ENCODE measurements around the gene EEF1AKMT2. TPM values are rescaled to one million over a fixed set of nuclear protein-coding genes. Genes with fewer than 3 reads are reported as not detected.

EEF1AKMT2 gene
- total RNA-seq, 1 experiment from 2014 or later = 21.6 TPM

DNA sequence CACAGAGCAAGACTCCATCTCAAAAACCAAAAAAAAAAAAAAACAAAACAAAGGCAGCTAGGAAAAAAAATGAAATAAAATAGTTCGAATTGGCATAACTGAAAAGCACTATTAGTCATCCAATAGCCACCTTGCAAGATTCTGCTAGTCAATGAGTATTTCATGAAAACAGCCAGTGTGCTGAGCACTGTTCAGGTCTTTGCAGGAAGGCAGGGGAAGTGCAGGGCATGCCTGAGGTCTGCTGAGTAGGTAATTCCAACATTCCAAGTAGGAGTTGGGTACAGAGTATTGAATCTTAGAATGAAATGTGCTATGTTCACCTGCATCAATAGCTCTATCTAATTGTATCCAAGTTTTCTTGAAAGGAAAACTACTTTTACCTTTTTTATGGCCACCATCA is 32.8 kb upstream of the EEF1AKMT2 start:
- H3K27ac Mint-ChIP-seq = no peak overlapping the region
- ChIA-PET CTCF (interaction anchor here (0.6 to 2.1 kb wide), 3 partner anchors 33 to 612 kb away, joined by 3 to 4 read pairs (median 3); no protein-coding TSS in a partner anchor), POLR2A (no interaction called here)
- H3K9me3 Mint-ChIP-seq = no peaks in the 10 kb centered on the region
- no peak for ATAC-seq
- H3K4me3 Mint-ChIP-seq = no peak overlapping the region
- H3K4me1 Mint-ChIP-seq = no peaks in the 10 kb centered on the region
- no peak for DNase-seq (ENCODE audit: low spot score)
- no peaks in the 10 kb centered on the region for H3K27me3 Mint-ChIP-seq (ENCODE audit: low read depth)
- H3K36me3 Mint-ChIP-seq = peaks cover 40% of the 10 kb centered on the region
- TF ChIP-seq ZNF416 (CRISPR knock-in tag; IDR thresholded peaks at IDR 0.05) (no peak), HMGA2 (CRISPR knock-in tag; IDR thresholded peaks at IDR 0.05) (no peak), ZNF532 (CRISPR knock-in tag; IDR thresholded peaks at IDR 0.05; ENCODE audit: borderline replicate concordance) (no peak)

- CTCF ChIA-PET = no interaction called here
- ATAC-seq = no peak
- Mint-ChIP-seq H3K4me3 (no peak overlapping the region), H3K36me3 (peaks cover 32% of the 10 kb centered on the region), H3K27ac (no peak overlapping the region), H3K27me3 (ENCODE audit: low read depth) (no peaks in the 10 kb centered on the region), H3K4me1 (no peaks in the 10 kb centered on the region), H3K9me3 (no peaks in the 10 kb centered on the region)
- DNase-seq (ENCODE audit: low spot score) = no peak
- TF ChIP-seq ZBTB21 (CRISPR knock-in tag; IDR thresholded peaks at IDR 0.05; ENCODE audit: borderline replicate concordance) (no peak), ETV6 (CRISPR knock-in tag; IDR thresholded peaks at IDR 0.05) (no peak), CREM (CRISPR knock-in tag; IDR thresholded peaks at IDR 0.05) (no peak), MXD4 (CRISPR knock-in tag; IDR thresholded peaks at IDR 0.05; ENCODE audit: borderline replicate concordance) (no peak), ZNF138 (CRISPR knock-in tag; conservative IDR thresholded peaks at IDR 0.05) (no peak), ZNF219 (CRISPR knock-in tag; IDR thresholded peaks at IDR 0.05; ENCODE audit: borderline replicate concordance) (no peak)
- POLR2A ChIA-PET = no interaction called here
Observed at GRCh38 chr10:124821520-124821919, 29.8 kb upstream of the EEF1AKMT2 start.

DNA sequence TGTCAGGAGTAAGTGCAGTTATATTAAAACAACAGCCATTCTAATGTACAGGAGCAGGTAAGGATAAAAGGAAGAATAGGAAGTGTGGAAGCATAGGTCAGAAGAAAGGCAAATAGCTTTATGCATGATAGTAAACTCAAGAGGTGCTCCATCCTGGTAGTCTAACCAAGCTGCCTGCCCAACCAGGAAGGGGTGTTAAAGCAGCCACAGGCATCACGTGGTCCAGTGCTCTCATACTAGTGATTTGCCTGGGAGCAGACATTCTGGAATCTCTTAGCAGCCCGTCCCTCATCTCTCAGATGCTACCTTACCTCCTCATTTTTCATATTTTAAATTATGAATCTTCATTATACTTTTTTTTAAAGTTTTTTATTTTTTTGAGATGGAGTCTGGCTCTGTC is 28.4 kb upstream of the EEF1AKMT2 start:
- Mint-ChIP-seq H3K9me3 (no peaks in the 10 kb centered on the region), H3K36me3 (peaks cover 26% of the 10 kb centered on the region), H3K27ac (no peak overlapping the region), H3K4me1 (no peaks in the 10 kb centered on the region), H3K27me3 (ENCODE audit: low read depth) (no peaks in the 10 kb centered on the region), H3K4me3 (no peak overlapping the region)
- ChIA-PET CTCF (no interaction called here), POLR2A (no interaction called here)
- ATAC-seq = no peak
- DNase-seq (ENCODE audit: low spot score) = no peak
- TF ChIP-seq, protein P1, sequence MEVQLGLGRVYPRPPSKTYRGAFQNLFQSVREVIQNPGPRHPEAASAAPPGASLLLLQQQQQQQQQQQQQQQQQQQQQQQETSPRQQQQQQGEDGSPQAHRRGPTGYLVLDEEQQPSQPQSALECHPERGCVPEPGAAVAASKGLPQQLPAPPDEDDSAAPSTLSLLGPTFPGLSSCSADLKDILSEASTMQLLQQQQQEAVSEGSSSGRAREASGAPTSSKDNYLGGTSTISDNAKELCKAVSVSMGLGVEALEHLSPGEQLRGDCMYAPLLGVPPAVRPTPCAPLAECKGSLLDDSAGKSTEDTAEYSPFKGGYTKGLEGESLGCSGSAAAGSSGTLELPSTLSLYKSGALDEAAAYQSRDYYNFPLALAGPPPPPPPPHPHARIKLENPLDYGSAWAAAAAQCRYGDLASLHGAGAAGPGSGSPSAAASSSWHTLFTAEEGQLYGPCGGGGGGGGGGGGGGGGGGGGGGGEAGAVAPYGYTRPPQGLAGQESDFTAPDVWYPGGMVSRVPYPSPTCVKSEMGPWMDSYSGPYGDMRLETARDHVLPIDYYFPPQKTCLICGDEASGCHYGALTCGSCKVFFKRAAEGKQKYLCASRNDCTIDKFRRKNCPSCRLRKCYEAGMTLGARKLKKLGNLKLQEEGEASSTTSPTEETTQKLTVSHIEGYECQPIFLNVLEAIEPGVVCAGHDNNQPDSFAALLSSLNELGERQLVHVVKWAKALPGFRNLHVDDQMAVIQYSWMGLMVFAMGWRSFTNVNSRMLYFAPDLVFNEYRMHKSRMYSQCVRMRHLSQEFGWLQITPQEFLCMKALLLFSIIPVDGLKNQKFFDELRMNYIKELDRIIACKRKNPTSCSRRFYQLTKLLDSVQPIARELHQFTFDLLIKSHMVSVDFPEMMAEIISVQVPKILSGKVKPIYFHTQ (CRISPR knock-in tag; IDR thresholded peaks at IDR 0.05) = no peak
- TF ChIP-seq, protein P2, sequence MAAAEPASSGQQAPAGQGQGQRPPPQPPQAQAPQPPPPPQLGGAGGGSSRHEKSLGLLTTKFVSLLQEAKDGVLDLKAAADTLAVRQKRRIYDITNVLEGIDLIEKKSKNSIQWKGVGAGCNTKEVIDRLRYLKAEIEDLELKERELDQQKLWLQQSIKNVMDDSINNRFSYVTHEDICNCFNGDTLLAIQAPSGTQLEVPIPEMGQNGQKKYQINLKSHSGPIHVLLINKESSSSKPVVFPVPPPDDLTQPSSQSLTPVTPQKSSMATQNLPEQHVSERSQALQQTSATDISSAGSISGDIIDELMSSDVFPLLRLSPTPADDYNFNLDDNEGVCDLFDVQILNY (CRISPR knock-in tag; IDR thresholded peaks at IDR 0.05) = no peak
- TF ChIP-seq, protein P3, sequence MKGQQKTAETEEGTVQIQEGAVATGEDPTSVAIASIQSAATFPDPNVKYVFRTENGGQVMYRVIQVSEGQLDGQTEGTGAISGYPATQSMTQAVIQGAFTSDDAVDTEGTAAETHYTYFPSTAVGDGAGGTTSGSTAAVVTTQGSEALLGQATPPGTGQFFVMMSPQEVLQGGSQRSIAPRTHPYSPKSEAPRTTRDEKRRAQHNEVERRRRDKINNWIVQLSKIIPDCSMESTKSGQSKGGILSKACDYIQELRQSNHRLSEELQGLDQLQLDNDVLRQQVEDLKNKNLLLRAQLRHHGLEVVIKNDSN (CRISPR knock-in tag; IDR thresholded peaks at IDR 0.05) = no peak
- TF ChIP-seq JAZF1 (CRISPR knock-in tag; IDR thresholded peaks at IDR 0.05) = no peak
- no peak for TF ChIP-seq CREB1 (CRISPR knock-in tag; IDR thresholded peaks at IDR 0.05)
- TF ChIP-seq KAT7 (CRISPR knock-in tag; IDR thresholded peaks at IDR 0.05; ENCODE audit: borderline replicate concordance) = no peak
- no peak for TF ChIP-seq MXD4 (CRISPR knock-in tag; IDR thresholded peaks at IDR 0.05; ENCODE audit: borderline replicate concordance)
- TF ChIP-seq ATF3 (CRISPR knock-in tag; conservative IDR thresholded peaks at IDR 0.05) = no peak
- TF ChIP-seq HMGA2 (CRISPR knock-in tag; IDR thresholded peaks at IDR 0.05) = no peak
- TF ChIP-seq SOX15 (CRISPR knock-in tag; IDR thresholded peaks at IDR 0.05) = no peak
- TF ChIP-seq FOXJ3 (CRISPR knock-in tag; IDR thresholded peaks at IDR 0.05; ENCODE audit: borderline replicate concordance) = no peak
- no peak for TF ChIP-seq HMGXB4 (CRISPR knock-in tag; IDR thresholded peaks at IDR 0.05)
- TF ChIP-seq, protein P4, sequence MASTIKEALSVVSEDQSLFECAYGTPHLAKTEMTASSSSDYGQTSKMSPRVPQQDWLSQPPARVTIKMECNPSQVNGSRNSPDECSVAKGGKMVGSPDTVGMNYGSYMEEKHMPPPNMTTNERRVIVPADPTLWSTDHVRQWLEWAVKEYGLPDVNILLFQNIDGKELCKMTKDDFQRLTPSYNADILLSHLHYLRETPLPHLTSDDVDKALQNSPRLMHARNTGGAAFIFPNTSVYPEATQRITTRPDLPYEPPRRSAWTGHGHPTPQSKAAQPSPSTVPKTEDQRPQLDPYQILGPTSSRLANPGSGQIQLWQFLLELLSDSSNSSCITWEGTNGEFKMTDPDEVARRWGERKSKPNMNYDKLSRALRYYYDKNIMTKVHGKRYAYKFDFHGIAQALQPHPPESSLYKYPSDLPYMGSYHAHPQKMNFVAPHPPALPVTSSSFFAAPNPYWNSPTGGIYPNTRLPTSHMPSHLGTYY (CRISPR knock-in tag; IDR thresholded peaks at IDR 0.05) = no peak
- no peak for TF ChIP-seq NR2C2 (CRISPR knock-in tag; IDR thresholded peaks at IDR 0.05)

All from WTC11 (cell line).